SK-N-SH (cell line): ENCODE results near the gene ESPL1. TPM values are rescaled to one million over a fixed set of nuclear protein-coding genes. Genes with fewer than 3 reads are reported as not detected.

Source experiments
- CTCF ChIA-PET: fragments of 300-600, 350-600 bp; formaldehyde crosslinking; extraction: SDS; loops from one replicate; lab custom pipeline; 2021; lab: Yijun Ruan, JAX
- POLR2A ChIA-PET: fragments of 350-600 bp; sonication (Branson Sonifier 250); formaldehyde crosslinking; extraction: SDS; loops from one replicate; lab custom pipeline; 2020; ENCODE audit warnings: antibody characterized with exemption, inconsistent platforms; lab: Yijun Ruan, JAX
- DNase-seq: peaks from one replicate; pipeline ENCODE4 v3.0.0; 2012
- H2AFZ ChIP-seq: fragments of 200-600 bp; sonication (generic); 2 replicates; pipeline ENCODE4 v1.8.1; 2016; ENCODE audit warnings: antibody characterized with exemption, mild to moderate bottlenecking, low read depth
- H3F3A ChIP-seq: fragments of 200-600 bp; sonication (generic); replicated peaks from 2 replicates; pipeline ENCODE3; 2016; ENCODE audit warnings: antibody characterized with exemption, mild to moderate bottlenecking; ENCODE audit not compliant: insufficient read depth
- H3K27ac ChIP-seq, 2 experiments: fragments of 200-500 bp in 1 of 2; fragments of 200-600 bp in 1 of 2; sonication (Bioruptor generic) in 1 of 2; sonication (generic), shearing (Covaris generic) in 1 of 2; 2 replicates each; pipeline versions ENCODE4 v1.5.1 to v1.6.1; 2014 to 2016; ENCODE audit warnings: low read depth in 2 of 2, inconsistent platforms in 1 of 2, low read length in 1 of 2, mild to moderate bottlenecking in 1 of 2, mixed read lengths in 1 of 2
- H3K27me3 ChIP-seq: fragments of 200-600 bp; sonication (generic), shearing (Covaris generic); 2 replicates; pipeline ENCODE4 v1.6.1; 2016; ENCODE audit warnings: mixed run types; ENCODE audit not compliant: insufficient read depth
- H3K36me3 ChIP-seq, 2 experiments: fragments of 200-500 bp in 1 of 2; fragments of 200-600 bp in 1 of 2; sonication (Bioruptor generic) in 1 of 2; sonication (generic) in 1 of 2; replicated peaks in 1 of 2; 2 replicates each; pipeline versions ENCODE3 to v1.5.1; 2014 to 2016; ENCODE audit warnings: low read length in 1 of 2, mild to moderate bottlenecking in 1 of 2; ENCODE audit not compliant: insufficient read depth in 2 of 2, control insufficient read depth in 1 of 2
- H3K4me1 ChIP-seq, 2 experiments: fragments of 200-500 bp in 1 of 2; fragments of 200-600 bp in 1 of 2; sonication (Bioruptor generic) in 1 of 2; sonication (generic), shearing (Covaris generic) in 1 of 2; 2 replicates each; pipeline versions ENCODE4 v1.5.1 to v1.6.1; 2014 to 2016; ENCODE audit warnings: low read depth in 1 of 2, low read length in 1 of 2, mixed run types in 1 of 2; ENCODE audit not compliant: insufficient read depth in 2 of 2, control insufficient read depth in 1 of 2
- H3K4me2 ChIP-seq: fragments of 200-600 bp; sonication (generic), shearing (Covaris generic); 2 replicates; pipeline ENCODE4 v1.6.1; 2017; ENCODE audit warnings: mixed run types
- H3K4me3 ChIP-seq, 2 experiments: fragments of 200-500 bp in 1 of 2; fragments of 200-600 bp in 1 of 2; sonication (Bioruptor generic) in 1 of 2; sonication (generic), shearing (Covaris generic) in 1 of 2; 2 replicates each; pipeline versions ENCODE4 v1.5.1 to v1.8.1; 2014 to 2016; ENCODE audit warnings: low read depth in 2 of 2, inconsistent platforms in 1 of 2, low read length in 1 of 2, mild to moderate bottlenecking in 1 of 2, mixed read lengths in 1 of 2, moderate library complexity in 1 of 2
- H3K79me2 ChIP-seq: fragments of 200-600 bp; sonication (generic); 2 replicates; pipeline ENCODE4 v1.8.1; 2017; ENCODE audit warnings: mild to moderate bottlenecking; ENCODE audit not compliant: insufficient read depth
- H3K9ac ChIP-seq: fragments of 200-600 bp; sonication (generic); 2 replicates; pipeline ENCODE4 v1.6.1; 2017; ENCODE audit warnings: mixed run types
- H3K9me2 ChIP-seq: fragments of 200-600 bp; sonication (generic); 2 replicates; pipeline ENCODE4 v1.6.1; 2017; ENCODE audit warnings: mixed run types
- H3K9me3 ChIP-seq: fragments of 200-600 bp; sonication (generic); 2 replicates; pipeline ENCODE4 v1.6.1; 2017; ENCODE audit warnings: mixed run types, mild to moderate bottlenecking, moderate library complexity
- H4K20me1 ChIP-seq: fragments of 200-600 bp; sonication (generic); 2 replicates; pipeline ENCODE4 v1.6.1; 2017; ENCODE audit warnings: mild to moderate bottlenecking, mixed run types; ENCODE audit not compliant: insufficient read depth
- CHD2 ChIP-seq: fragments of 150-350 bp; IDR thresholded peaks from 2 replicates; pipeline ENCODE4 v1.6.1; 2018; ENCODE audit warnings: low read length; ENCODE audit not compliant: partially characterized antibody
- ELF1 ChIP-seq: IDR thresholded peaks from 2 replicates; pipeline ENCODE4 v1.4.0; 2012
- GATA2 ChIP-seq: sonication (generic); formaldehyde crosslinking; IDR thresholded peaks from 2 replicates; pipeline ENCODE4 v1.5.0; 2020; ENCODE audit warnings: mild to moderate bottlenecking, missing genetic modification reagents
- JUND ChIP-seq: IDR thresholded peaks from 2 replicates; pipeline ENCODE4 v1.4.0; 2012
- MAX ChIP-seq: IDR thresholded peaks from 2 replicates; pipeline ENCODE4 v1.4.0; 2012; ENCODE audit warnings: low read depth
- MEF2A ChIP-seq: IDR thresholded peaks from 2 replicates; pipeline ENCODE4 v1.4.0; 2012; ENCODE audit warnings: low read depth, borderline replicate concordance
- POLR2AphosphoS5 ChIP-seq: IDR thresholded peaks from 2 replicates; pipeline ENCODE4 v1.6.1; 2012; ENCODE audit warnings: low read depth, low read length
- RAD21 ChIP-seq: IDR thresholded peaks from 2 replicates; pipeline ENCODE4 v1.6.1; 2012; ENCODE audit warnings: mild to moderate bottlenecking, low read length
- RCOR1 ChIP-seq: fragments of 150-350 bp; IDR thresholded peaks from 2 replicates; pipeline ENCODE4 v1.6.1; 2017; ENCODE audit warnings: antibody characterized with exemption, low read length
- REST ChIP-seq: IDR thresholded peaks from 2 replicates; pipeline ENCODE4 v1.6.1; 2012; ENCODE audit warnings: mild to moderate bottlenecking, low read depth, low read length, moderate library complexity
- RXRA ChIP-seq: IDR thresholded peaks from 2 replicates; pipeline ENCODE4 v1.4.0; 2012; ENCODE audit warnings: low read depth, mild to moderate bottlenecking, borderline replicate concordance
- SIN3A ChIP-seq: IDR thresholded peaks from 2 replicates; pipeline ENCODE4 v1.6.1; 2012; ENCODE audit warnings: low read depth, mild to moderate bottlenecking, low read length, moderate library complexity, borderline replicate concordance
- SMC3 ChIP-seq: IDR thresholded peaks from 2 replicates; pipeline ENCODE4 v1.6.1; 2012; ENCODE audit warnings: low read depth, low read length, improper control_type of control experiment
- TAF1 ChIP-seq: IDR thresholded peaks from 2 replicates; pipeline ENCODE4 v1.6.1; 2012; ENCODE audit warnings: low read depth, mild to moderate bottlenecking, low read length, moderate library complexity, borderline replicate concordance
- TEAD4 ChIP-seq: IDR thresholded peaks from 2 replicates; pipeline ENCODE4 v1.4.0; 2012; ENCODE audit warnings: mild to moderate bottlenecking, borderline replicate concordance; ENCODE audit not compliant: insufficient read depth
- USF1 ChIP-seq: IDR thresholded peaks from 2 replicates; pipeline ENCODE4 v1.4.0; 2012; ENCODE audit warnings: low read depth, borderline replicate concordance
- USF2 ChIP-seq: fragments of 150-350 bp; IDR thresholded peaks from 2 replicates; pipeline ENCODE4 v1.6.1; 2017; ENCODE audit warnings: antibody characterized with exemption, low read length, low read depth, borderline replicate concordance
- YY1 ChIP-seq: IDR thresholded peaks from 2 replicates; pipeline ENCODE4 v1.4.0; 2012; ENCODE audit warnings: low read depth, mild to moderate bottlenecking
- WGBS: methylation state at CpG from one replicate; pipeline ENCODE4 v1.1.6; 2017; ENCODE audit warnings: low lambda C conversion rate; 5-methylcytosine and 5-hydroxymethylcytosine counted together
- polyA plus RNA-seq, 3 experiments: library from polyadenylated mRNA; depleted of rRNA; stranded (reverse); fragments of >200 nt; gene quantifications; 2 replicates each; pipeline ENCODE4 v1.2.3, GENCODE V29; 2012

ESPL1 gene
- polyA plus RNA-seq, 1 of the 3 experiments (the other 2 are of a cell fraction), result 8.6 TPM

- Histone ChIP-seq H3K9me3 (no peaks in the 10 kb centered on the region), H3K9ac (no peak overlapping the region), H3K27me3 (peaks cover 4% of the 10 kb centered on the region; the same call in 1 of the 2 replicates), H4K20me1 (no peaks in the 10 kb centered on the region), H3K27ac (no peak overlapping the region), H3F3A (no peaks in the 10 kb centered on the region), H2AFZ (no peak overlapping the region), H3K4me2 (no peak overlapping the region), H3K4me3 (no peak overlapping the region), H3K9me2 (no peaks in the 10 kb centered on the region), H3K36me3 (no peaks in the 10 kb centered on the region), H3K79me2 (no peaks in the 10 kb centered on the region), H3K4me1 (peaks cover 0 to 2% of the 10 kb centered on the region in 2 experiments; a peak in 1 of 4 replicates)
- ChIA-PET POLR2A (no interaction called here), CTCF (interaction anchor here (1.1 to 3.8 kb wide), 2 partner anchors 28 to 32 kb away, joined by 5 to 33 read pairs; no protein-coding TSS in a partner anchor)
- 64% methylated on average over 3 of the region's 3 CpGs for WGBS
- DNase-seq, result no peak
- TF ChIP-seq POLR2AphosphoS5 (no peak), GATA2 (CRISPR knock-in tag) (no peak), JUND (no peak), TEAD4 (no peak), RXRA (no peak)
These were observed 22.8 kb upstream of the ESPL1 start for GRCh38 chr12:53245286-53245685.

GRCh38 chr12:53251477-53252348 is 16.4 kb upstream of the ESPL1 start:
- 5% methylated on average over 21 of the region's 51 CpGs for WGBS
- H3K9ac ChIP-seq, result peak overlapping the region; percentile 83
- DNase-seq, result peak; percentile 97
- no peaks in the 10 kb centered on the region for H3K9me2 ChIP-seq
- H3K79me2 ChIP-seq, result peaks cover 30% of the 10 kb centered on the region
- peaks cover 5 to 11% of the 10 kb centered on the region in 2 experiments for H3K36me3 ChIP-seq
- ChIA-PET CTCF (interaction anchor here (0.6 to 5.1 kb wide), 23 partner anchors 9 to 257 kb away, joined by 3 to 141 read pairs (median 4); partner anchors contain the start of genes ESPL1 and MYG1), POLR2A (interaction anchor here (0.8 to 2.7 kb wide), 4 partner anchors 17 to 38 kb away, joined by 3 to 16 read pairs (median 4); no protein-coding TSS in a partner anchor)
- H3K4me3 ChIP-seq, result peak overlapping the region; percentile 66 to 91
- no peaks in the 10 kb centered on the region for H4K20me1 ChIP-seq
- H2AFZ ChIP-seq, result peak overlapping the region; percentile 98
- no peaks in the 10 kb centered on the region for H3K9me3 ChIP-seq
- peak overlapping the region; percentile 57 to 84; a peak in 3 of 4 replicates for H3K27ac ChIP-seq
- H3F3A ChIP-seq, result no peaks in the 10 kb centered on the region
- H3K27me3 ChIP-seq, result no peaks in the 10 kb centered on the region
- peaks cover 0 to 16% of the 10 kb centered on the region in 2 experiments; a peak in 1 of 4 replicates for H3K4me1 ChIP-seq
- H3K4me2 ChIP-seq, result peak overlapping the region; percentile 97
- peak; percentile 57; the same call in 1 of the 2 replicates for TF ChIP-seq TAF1
- no peak for TF ChIP-seq MEF2A
- peak; percentile 72 for TF ChIP-seq POLR2AphosphoS5
- peak; percentile 13; the same call in 1 of the 2 replicates for TF ChIP-seq SIN3A
- TF ChIP-seq RCOR1, result no peak
- TF ChIP-seq USF2, result peak; percentile 58
- TF ChIP-seq REST, result no peak
- TF ChIP-seq SMC3, result peak; percentile 77
- TF ChIP-seq TEAD4, result no peak
- peak; percentile 37 for TF ChIP-seq CHD2
- peak; percentile 92 for TF ChIP-seq YY1
- TF ChIP-seq RAD21, result peak; percentile 81
- TF ChIP-seq USF1, result peak; percentile 92
- TF ChIP-seq ELF1, result peak; percentile 90
- peak; percentile 23; the same call in 1 of the 2 replicates for TF ChIP-seq MAX
